ENCODE results near the gene FAAP100. TPM values are rescaled to one million over a fixed set of nuclear protein-coding genes. Genes with fewer than 3 reads are reported as not detected.

The FAAP100 gene
- total RNA-seq, 4 donors from 2014 or later: 3.5 to 31.2 (median 17.3) TPM

DNA sequence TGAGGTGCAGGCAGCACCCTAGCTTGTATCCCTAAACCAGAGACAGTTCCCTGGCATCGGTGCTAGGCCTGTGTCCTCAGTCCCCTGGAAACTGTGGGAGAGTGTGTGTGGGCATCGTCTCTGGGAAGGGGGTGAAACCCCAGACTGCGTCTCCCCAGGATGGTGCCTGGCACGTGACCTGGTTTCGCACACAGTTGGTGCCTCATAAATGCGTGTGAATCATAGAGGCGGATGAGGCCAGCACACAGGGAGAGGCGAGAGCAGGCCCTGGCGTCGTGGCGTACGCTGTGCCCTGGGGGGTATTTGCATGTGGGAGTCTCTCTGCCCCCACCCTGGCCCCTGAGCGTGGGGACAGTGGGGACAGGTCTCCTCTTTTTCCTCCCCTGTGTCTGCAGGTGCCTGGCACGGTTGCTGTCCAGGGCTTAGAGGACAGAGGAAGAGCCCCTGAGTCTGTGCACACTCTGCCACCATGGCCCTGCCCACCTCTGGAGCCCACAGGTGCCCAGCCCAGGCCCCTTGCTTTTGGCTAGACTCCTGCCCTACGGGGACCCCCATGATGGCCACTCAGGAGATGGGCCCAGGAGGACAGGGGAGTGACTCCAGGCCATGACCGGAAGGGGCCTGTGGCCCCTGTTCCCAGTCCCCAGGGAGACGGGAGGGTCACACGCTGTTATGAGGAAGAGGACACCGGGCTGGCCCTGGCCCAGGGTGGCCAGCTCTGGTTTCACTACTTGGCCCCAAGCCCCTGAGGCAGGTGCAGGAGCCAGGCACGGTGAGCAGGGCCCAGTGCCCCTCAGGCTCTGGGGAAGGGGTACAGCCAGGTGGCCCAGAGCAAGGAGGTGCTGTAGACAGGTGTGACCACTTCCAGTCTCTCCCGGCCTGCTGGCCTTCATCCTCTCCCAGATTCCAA is 25.2 kb downstream of the FAAP100 start:
- H3K27ac ChIP-seq: no peak overlapping the region
- H3K36me3 ChIP-seq: no peaks in the 10 kb centered on the region
- DNase-seq: no peak
- H3K27me3 ChIP-seq: peaks cover 0 to 5% of the 10 kb centered on the region in 2 donors
- intact Hi-C loops (cut with DNase I; ENCODE audit: low total_unique reads): no loop called here
- TF ChIP-seq, protein P1, sequence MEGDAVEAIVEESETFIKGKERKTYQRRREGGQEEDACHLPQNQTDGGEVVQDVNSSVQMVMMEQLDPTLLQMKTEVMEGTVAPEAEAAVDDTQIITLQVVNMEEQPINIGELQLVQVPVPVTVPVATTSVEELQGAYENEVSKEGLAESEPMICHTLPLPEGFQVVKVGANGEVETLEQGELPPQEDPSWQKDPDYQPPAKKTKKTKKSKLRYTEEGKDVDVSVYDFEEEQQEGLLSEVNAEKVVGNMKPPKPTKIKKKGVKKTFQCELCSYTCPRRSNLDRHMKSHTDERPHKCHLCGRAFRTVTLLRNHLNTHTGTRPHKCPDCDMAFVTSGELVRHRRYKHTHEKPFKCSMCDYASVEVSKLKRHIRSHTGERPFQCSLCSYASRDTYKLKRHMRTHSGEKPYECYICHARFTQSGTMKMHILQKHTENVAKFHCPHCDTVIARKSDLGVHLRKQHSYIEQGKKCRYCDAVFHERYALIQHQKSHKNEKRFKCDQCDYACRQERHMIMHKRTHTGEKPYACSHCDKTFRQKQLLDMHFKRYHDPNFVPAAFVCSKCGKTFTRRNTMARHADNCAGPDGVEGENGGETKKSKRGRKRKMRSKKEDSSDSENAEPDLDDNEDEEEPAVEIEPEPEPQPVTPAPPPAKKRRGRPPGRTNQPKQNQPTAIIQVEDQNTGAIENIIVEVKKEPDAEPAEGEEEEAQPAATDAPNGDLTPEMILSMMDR (IDR thresholded peaks at IDR 0.05): no peak
- no peak for TF ChIP-seq POLR2A (IDR thresholded peaks at IDR 0.05)
- H3K4me3 ChIP-seq: no peak overlapping the region
- H3K4me1 ChIP-seq: no peaks in the 10 kb centered on the region
- no peaks in the 10 kb centered on the region for H3K9me3 ChIP-seq

DNA sequence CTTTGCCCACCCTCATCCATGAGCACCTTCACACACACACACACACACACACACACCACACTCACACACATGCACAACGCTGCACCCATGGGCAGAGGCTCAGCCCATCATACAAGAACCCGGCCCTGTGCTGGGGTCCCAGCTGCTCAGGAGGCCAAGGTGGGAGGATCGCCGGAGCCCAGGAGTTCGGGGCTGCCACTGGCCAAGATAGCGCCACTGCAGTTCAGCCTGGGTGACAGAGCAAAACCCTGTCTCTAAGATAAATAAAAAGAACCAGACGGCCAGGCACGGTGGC is 27.3 kb downstream of the FAAP100 start:
- no peak for DNase-seq
- TF ChIP-seq POLR2A (IDR thresholded peaks at IDR 0.05): no peak
- TF ChIP-seq, protein P1 (IDR thresholded peaks at IDR 0.05): no peak
- H3K36me3 ChIP-seq: no peaks in the 10 kb centered on the region
- no peaks in the 10 kb centered on the region for H3K9me3 ChIP-seq
- no peak overlapping the region for H3K27ac ChIP-seq
- H3K27me3 ChIP-seq: peaks cover 0 to 5% of the 10 kb centered on the region in 2 donors
- intact Hi-C loops (cut with DNase I; ENCODE audit: low total_unique reads): no loop called here
- peaks cover 0 to 3% of the 10 kb centered on the region in 2 donors for H3K4me1 ChIP-seq
- no peak overlapping the region for H3K4me3 ChIP-seq

DNA sequence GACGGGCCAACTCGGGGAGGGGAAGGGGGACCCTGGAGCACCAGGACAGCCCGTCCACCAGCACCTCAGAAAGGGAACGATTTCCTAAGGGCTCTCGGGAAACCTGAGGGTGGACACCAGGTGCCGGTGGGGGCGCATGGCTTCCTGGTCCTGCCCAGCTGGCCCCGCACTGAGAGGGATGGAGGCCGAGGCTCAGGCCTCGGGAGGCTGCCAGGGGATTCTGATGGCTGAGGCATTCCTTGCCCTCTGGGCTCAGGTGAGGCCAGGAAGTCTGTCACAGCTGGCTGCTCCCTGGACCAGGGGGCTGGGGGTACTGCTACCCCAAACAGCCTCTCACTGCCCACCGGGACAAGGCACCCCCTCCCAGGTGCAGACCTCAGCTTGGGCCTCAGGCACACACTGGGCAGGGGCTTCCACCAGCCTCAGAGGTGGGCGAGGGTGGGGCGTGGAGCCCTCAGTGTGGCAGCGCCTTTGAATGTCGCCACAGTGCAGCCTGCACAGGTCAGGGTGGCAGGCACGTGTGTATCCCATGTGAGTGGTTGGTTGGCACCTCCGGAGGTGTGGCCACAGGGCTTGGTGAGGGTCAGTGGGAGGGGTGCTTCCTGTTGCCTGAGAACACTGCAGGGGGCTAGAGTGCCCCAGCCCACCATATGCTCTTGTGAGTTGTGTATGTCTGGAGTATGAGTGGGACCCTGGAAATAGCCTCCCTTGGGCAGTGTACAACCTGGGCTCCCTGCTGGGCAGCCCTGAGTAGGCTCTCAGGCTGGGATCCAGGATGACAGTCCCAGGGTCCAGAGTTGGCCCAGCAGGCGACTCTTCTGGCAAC is 27.9 kb downstream of the FAAP100 start:
- Histone ChIP-seq H3K4me3 (no peak overlapping the region), H3K4me1 (peaks cover 0 to 8% of the 10 kb centered on the region in 2 donors), H3K36me3 (no peaks in the 10 kb centered on the region), H3K27me3 (peaks cover 0 to 5% of the 10 kb centered on the region in 2 donors), H3K9me3 (no peaks in the 10 kb centered on the region), H3K27ac (no peak overlapping the region)
- no peak for DNase-seq
- intact Hi-C loops (cut with DNase I; ENCODE audit: low total_unique reads): no loop called here
- TF ChIP-seq, protein P1 (IDR thresholded peaks at IDR 0.05): no peak
- no peak for TF ChIP-seq POLR2A (IDR thresholded peaks at IDR 0.05)

DNA sequence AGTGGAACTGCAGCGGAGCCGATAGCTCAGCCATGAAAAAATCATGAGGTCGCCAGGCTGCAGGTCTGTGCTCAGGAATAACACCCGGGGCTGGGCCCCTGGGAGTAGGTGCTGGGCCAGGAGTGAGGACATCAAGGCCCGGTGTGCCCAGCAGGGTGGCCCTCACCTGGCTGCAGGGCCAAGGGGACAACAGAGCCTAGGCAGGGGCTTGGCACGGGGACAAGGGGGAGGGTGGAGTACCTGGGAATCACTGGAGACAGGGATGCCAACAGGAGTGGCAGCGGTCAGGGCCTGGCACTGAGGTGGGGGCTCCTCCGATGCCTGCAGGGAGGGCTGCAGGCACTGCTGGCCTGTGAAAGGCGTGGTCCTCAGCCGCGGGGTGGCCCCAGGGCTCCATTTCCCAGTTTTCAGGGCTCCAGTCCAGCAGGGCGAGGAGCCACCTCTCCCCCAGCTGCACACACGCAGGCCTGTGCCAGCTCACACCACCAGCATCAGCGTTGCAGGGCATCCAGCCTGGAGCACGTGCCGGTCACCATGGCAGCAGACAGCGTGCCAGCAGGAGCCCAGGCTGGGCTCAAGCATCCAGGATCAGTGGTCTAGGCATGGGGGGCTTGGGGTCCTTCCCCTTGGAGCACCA is 28.6 kb downstream of the FAAP100 start:
- Histone ChIP-seq H3K27me3 (peaks cover 0 to 5% of the 10 kb centered on the region in 2 donors), H3K9me3 (no peaks in the 10 kb centered on the region), H3K27ac (no peak overlapping the region), H3K36me3 (no peaks in the 10 kb centered on the region), H3K4me1 (peaks cover 0 to 14% of the 10 kb centered on the region in 2 donors), H3K4me3 (no peak overlapping the region)
- TF ChIP-seq POLR2A (IDR thresholded peaks at IDR 0.05): no peak
- TF ChIP-seq, protein P1 (IDR thresholded peaks at IDR 0.05): no peak
- DNase-seq: no peak
- intact Hi-C loops (cut with DNase I; ENCODE audit: low total_unique reads): no loop called here

Measured in uterus (tissue), 4 donors.